ENCODE results near the gene ABCA4.

- no peak for TF ChIP-seq CTCF (IDR thresholded peaks at IDR 0.05)
- TF ChIP-seq POLR2A (IDR thresholded peaks at IDR 0.05), result no peak
Measured at GRCh38 chr1:94165843-94166242, 44.9 kb upstream of the ABCA4 start.

All from right lobe of liver (tissue), 4 donors.